ENCODE results near the gene MINDY4. TPM values are rescaled to one million over a fixed set of nuclear protein-coding genes. Genes with fewer than 3 reads are reported as not detected.

The MINDY4 gene
- total RNA-seq, 6 experiments from 2014 or later: 2.3 to 3.3 (median 2.6) TPM

GRCh38 chr7:30843741-30844482, 72.7 kb downstream of the MINDY4 start:
- DNase-seq: no peak
- Mint-ChIP-seq H3K27me3 (ENCODE audit: insufficient read depth) (peaks cover 8% of the 10 kb centered on the region), H3K4me3 (no peak overlapping the region), H3K4me1 (ENCODE audit: low read depth) (peaks cover 12% of the 10 kb centered on the region), H3K36me3 (ENCODE audit: low read depth) (no peaks in the 10 kb centered on the region), H3K27ac (no peak overlapping the region), H3K9me3 (no peaks in the 10 kb centered on the region)
- no peak for TF ChIP-seq CTCF (IDR thresholded peaks at IDR 0.05)

- DNase-seq: no peak
- Mint-ChIP-seq H3K27ac (no peak overlapping the region), H3K4me1 (ENCODE audit: low read depth) (peaks cover 12% of the 10 kb centered on the region), H3K9me3 (no peaks in the 10 kb centered on the region), H3K36me3 (ENCODE audit: low read depth) (no peaks in the 10 kb centered on the region), H3K4me3 (no peak overlapping the region), H3K27me3 (ENCODE audit: insufficient read depth) (peaks cover 8% of the 10 kb centered on the region)
- no peak for TF ChIP-seq CTCF (IDR thresholded peaks at IDR 0.05)
Measured at GRCh38 chr7:30844483-30844874, 73.3 kb downstream of the MINDY4 start.

- H3K27me3 Mint-ChIP-seq (ENCODE audit: insufficient read depth): peaks cover 9% of the 10 kb centered on the region
- TF ChIP-seq CTCF (IDR thresholded peaks at IDR 0.05): no peak
- H3K4me1 Mint-ChIP-seq (ENCODE audit: low read depth): peaks cover 12% of the 10 kb centered on the region
- H3K27ac Mint-ChIP-seq: no peak overlapping the region
- H3K4me3 Mint-ChIP-seq: no peak overlapping the region
- H3K9me3 Mint-ChIP-seq: no peaks in the 10 kb centered on the region
- no peak for DNase-seq
- no peaks in the 10 kb centered on the region for H3K36me3 Mint-ChIP-seq (ENCODE audit: low read depth)
Measured at GRCh38 chr7:30844916-30845315, 73.7 kb downstream of the MINDY4 start.

- Mint-ChIP-seq H3K36me3 (ENCODE audit: low read depth) (no peaks in the 10 kb centered on the region), H3K4me3 (peak overlapping the region; percentile 21; the same call in 1 of the 2 replicates), H3K27ac (peak overlapping the region; percentile 59), H3K4me1 (ENCODE audit: low read depth) (peaks cover 12% of the 10 kb centered on the region), H3K9me3 (no peaks in the 10 kb centered on the region), H3K27me3 (ENCODE audit: insufficient read depth) (peaks cover 9% of the 10 kb centered on the region)
- TF ChIP-seq CTCF (IDR thresholded peaks at IDR 0.05): no peak
- peak; percentile 58 for DNase-seq
Measured at GRCh38 chr7:30845426-30846135, 74.4 kb downstream of the MINDY4 start.

- peaks cover 12% of the 10 kb centered on the region for H3K4me1 Mint-ChIP-seq (ENCODE audit: low read depth)
- TF ChIP-seq CTCF (IDR thresholded peaks at IDR 0.05): no peak
- H3K9me3 Mint-ChIP-seq: no peaks in the 10 kb centered on the region
- no peak overlapping the region for H3K4me3 Mint-ChIP-seq
- DNase-seq: no peak
- H3K36me3 Mint-ChIP-seq (ENCODE audit: low read depth): no peaks in the 10 kb centered on the region
- peaks cover 8% of the 10 kb centered on the region for H3K27me3 Mint-ChIP-seq (ENCODE audit: insufficient read depth)
- no peak overlapping the region for H3K27ac Mint-ChIP-seq
Measured at GRCh38 chr7:30846378-30846777, 75.2 kb downstream of the MINDY4 start.

All from HFFc6 (cell line).